NCI-H1048 (cell line): ENCODE data around the gene RND3.

Source experiments
- DNase-seq: peaks from one replicate; lab custom pipeline; 2025; lab: John Stamatoyannopoulos, UW

RND3 gene

GRCh38 chr2:150441226-150441625 is 46.2 kb downstream of the RND3 start:
- DNase-seq, result no peak

GRCh38 chr2:150438654-150439053 is 48.8 kb downstream of the RND3 start:
- DNase-seq, result no peak

GRCh38 chr2:150438041-150438440 is 49.4 kb downstream of the RND3 start:
- DNase-seq, result no peak

GRCh38 chr2:150432312-150432625 is 55.2 kb downstream of the RND3 start:
- no peak for DNase-seq

GRCh38 chr2:150431561-150432311 is 55.7 kb downstream of the RND3 start:
- DNase-seq, result no peak

- DNase-seq, result no peak
Observed at GRCh38 chr2:150429384-150429961, 58.0 kb downstream of the RND3 start.

- no peak for DNase-seq
Observed at GRCh38 chr2:150428641-150429040, 58.8 kb downstream of the RND3 start.

- no peak for DNase-seq
Observed at GRCh38 chr2:150427298-150427697, 60.2 kb downstream of the RND3 start.

- no peak for DNase-seq
Observed at GRCh38 chr2:150426724-150427123, 60.7 kb downstream of the RND3 start.

- DNase-seq, result no peak
Observed at GRCh38 chr2:150426315-150426714, 61.2 kb downstream of the RND3 start.

- no peak for DNase-seq
Observed at GRCh38 chr2:150425121-150425955, 62.1 kb downstream of the RND3 start.

GRCh38 chr2:150424406-150424805 is 63.1 kb downstream of the RND3 start:
- no peak for DNase-seq

GRCh38 chr2:150421126-150421651 is 66.3 kb downstream of the RND3 start:
- no peak for DNase-seq

GRCh38 chr2:150418916-150419315 is 68.6 kb downstream of the RND3 start:
- no peak for DNase-seq
